Kidney epithelial cell (primary cell): ENCODE measurements around the gene RMRP. TPM values are rescaled to one million over a fixed set of nuclear protein-coding genes. Genes with fewer than 3 reads are reported as not detected.

Source experiments
- DNase-seq: peaks from one replicate; pipeline ENCODE4 v3.0.0-alpha.2; 2010; ENCODE audit warnings: low read depth
- H3K27me3 ChIP-seq: 2 replicates; pipeline ENCODE4 v1.6.0; 2011; ENCODE audit warnings: low read length; ENCODE audit not compliant: control insufficient read depth, insufficient read depth
- H3K36me3 ChIP-seq: 2 replicates; pipeline ENCODE4 v1.5.1; 2011; ENCODE audit warnings: low read length; ENCODE audit not compliant: control insufficient read depth, insufficient read depth
- H3K4me3 ChIP-seq: 2 replicates; pipeline ENCODE4 v1.5.1; 2011; ENCODE audit warnings: low read depth, mild to moderate bottlenecking, control low read depth, low read length
- total RNA-seq: library from RNA; depleted of rRNA; stranded (reverse); fragments of >200 nt; gene quantifications from 2 replicates; pipeline ENCODE4 v1.2.3, GENCODE V29; 2015
- TF ChIP-seq, protein P1 (sequence below): IDR thresholded peaks from 2 replicates; pipeline ENCODE4 v1.5.1; 2011; ENCODE audit warnings: mild to moderate bottlenecking, moderate library complexity, low read length, control low read depth, inconsistent platforms; ENCODE audit not compliant: insufficient read depth, poor library complexity, severe bottlenecking

RMRP gene
- total RNA-seq, 1 donor from 2014 or later: 1,522 TPM

DNA sequence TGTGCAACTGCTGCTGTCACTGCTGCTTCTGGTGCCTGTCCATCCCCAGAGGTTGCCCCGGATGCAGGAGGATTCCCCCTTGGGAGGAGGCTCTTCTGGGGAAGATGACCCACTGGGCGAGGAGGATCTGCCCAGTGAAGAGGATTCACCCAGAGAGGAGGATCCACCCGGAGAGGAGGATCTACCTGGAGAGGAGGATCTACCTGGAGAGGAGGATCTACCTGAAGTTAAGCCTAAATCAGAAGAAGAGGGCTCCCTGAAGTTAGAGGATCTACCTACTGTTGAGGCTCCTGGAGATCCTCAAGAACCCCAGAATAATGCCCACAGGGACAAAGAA is 16.2 kb upstream of the RMRP start:
- no peak for DNase-seq
- TF ChIP-seq, protein P1, sequence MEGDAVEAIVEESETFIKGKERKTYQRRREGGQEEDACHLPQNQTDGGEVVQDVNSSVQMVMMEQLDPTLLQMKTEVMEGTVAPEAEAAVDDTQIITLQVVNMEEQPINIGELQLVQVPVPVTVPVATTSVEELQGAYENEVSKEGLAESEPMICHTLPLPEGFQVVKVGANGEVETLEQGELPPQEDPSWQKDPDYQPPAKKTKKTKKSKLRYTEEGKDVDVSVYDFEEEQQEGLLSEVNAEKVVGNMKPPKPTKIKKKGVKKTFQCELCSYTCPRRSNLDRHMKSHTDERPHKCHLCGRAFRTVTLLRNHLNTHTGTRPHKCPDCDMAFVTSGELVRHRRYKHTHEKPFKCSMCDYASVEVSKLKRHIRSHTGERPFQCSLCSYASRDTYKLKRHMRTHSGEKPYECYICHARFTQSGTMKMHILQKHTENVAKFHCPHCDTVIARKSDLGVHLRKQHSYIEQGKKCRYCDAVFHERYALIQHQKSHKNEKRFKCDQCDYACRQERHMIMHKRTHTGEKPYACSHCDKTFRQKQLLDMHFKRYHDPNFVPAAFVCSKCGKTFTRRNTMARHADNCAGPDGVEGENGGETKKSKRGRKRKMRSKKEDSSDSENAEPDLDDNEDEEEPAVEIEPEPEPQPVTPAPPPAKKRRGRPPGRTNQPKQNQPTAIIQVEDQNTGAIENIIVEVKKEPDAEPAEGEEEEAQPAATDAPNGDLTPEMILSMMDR: no peak
- Histone ChIP-seq H3K36me3 (no peaks in the 10 kb centered on the region), H3K27me3 (peaks cover 3% of the 10 kb centered on the region), H3K4me3 (no peak overlapping the region)

DNA sequence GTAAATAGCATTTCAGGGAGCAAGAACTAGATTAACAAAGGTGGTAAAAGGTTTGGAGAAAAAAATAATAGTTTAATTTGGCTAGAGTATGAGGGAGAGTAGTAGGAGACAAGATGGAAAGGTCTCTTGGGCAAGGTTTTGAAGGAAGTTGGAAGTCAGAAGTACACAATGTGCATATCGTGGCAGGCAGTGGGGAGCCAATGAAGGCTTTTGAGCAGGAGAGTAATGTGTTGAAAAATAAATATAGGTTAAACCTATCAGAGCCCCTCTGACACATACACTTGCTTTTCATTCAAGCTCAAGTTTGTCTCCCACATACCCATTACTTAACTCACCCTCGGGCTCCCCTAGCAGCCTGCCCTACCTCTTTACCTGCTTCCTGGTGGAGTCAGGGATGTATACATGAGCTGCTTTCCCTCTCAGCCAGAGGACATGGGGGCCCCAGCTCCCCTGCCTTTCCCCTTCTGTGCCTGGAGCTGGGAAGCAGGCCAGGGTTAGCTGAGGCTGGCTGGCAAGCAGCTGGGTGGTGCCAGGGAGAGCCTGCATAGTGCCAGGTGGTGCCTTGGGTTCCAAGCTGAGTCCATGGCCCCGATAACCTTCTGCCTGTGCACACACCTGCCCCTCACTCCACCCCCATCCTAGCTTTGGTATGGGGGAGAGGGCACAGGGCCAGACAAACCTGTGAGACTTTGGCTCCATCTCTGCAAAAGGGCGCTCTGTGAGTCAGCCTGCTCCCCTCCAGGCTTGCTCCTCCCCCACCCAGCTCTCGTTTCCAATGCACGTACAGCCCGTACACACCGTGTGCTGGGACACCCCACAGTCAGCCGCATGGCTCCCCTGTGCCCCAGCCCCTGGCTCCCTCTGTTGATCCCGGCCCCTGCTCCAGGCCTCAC is 15.6 kb upstream of the RMRP start, which contains the start of gene CA9:
Gene CA9, plus strand, starts transcription at position 797 of the 893 bp plus-strand sequence. Its CDS starts 32 bp downstream, at position 829.
- no peak within 1 kb of the TSS for H3K4me3 ChIP-seq
- DNase-seq: no peak

DNA sequence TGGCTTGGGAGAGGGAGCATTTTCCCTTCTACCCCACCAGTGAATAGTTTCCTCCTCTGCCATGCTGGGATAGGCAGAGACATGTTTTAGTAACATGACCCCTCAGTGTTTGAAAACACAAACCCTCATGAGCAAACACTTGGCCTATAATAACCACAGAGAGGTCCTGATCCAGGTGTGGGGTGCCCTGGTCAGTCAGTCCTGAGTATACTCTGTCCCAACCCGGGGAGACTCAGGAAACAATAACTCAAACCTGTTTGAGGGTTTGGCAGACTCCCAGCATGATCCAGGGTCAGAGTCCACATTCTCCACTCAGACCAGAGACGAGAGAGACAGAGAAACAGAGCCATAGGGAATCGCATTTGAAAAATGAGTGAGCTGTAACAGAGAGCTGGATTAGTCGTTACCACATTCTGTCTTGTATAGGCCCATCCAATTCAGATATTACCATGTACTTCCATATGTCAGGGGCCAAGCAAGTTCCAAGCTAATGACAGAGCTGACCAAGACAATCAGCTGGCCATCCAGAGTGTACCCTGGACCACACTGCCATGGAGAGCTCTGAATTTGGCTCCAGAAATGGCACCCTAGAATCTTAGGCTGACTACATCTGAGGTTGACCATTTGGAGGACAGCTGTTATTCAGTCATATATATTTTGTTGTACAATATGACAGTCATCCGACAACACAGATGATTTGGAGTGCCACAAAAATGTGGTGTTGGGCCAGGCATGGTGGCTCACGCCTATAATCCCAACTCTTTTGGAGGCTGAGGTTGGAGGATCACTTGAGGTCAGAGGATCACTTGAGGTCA is 11.7 kb upstream of the RMRP start:
- TF ChIP-seq, protein P1: no peak
- no peak for DNase-seq
- H3K36me3 ChIP-seq: no peaks in the 10 kb centered on the region
- H3K4me3 ChIP-seq: no peak overlapping the region
- no peaks in the 10 kb centered on the region for H3K27me3 ChIP-seq

More for the DNA sequence above, 15.6 kb upstream of the RMRP start, which contains the start of gene CA9:
- Histone ChIP-seq H3K27me3 (peaks cover 3% of the 10 kb centered on the region), H3K36me3 (no peaks in the 10 kb centered on the region)
- TF ChIP-seq, protein P1: no peak

DNA sequence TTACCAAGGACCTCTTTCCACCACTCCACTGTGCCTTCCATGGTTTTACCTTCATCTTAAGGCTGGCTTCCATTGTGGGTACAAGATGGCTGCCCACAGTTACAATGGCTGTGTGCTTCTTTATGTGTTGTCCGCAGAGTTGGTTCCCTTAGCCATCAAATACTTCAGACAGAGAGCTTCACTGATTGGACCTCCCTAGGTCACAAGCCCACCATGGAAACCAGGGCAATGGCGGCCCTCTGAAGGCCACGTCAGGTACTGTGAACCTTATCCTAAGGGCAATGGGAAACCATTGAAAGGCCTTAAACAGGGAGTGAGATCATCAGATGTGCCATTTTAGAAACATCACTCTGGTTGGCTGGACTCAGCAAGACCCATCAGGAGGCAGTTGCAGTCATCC is 10.1 kb upstream of the RMRP start:
- TF ChIP-seq, protein P1: no peak
- H3K4me3 ChIP-seq: no peak overlapping the region
- no peak for DNase-seq
- no peaks in the 10 kb centered on the region for H3K36me3 ChIP-seq
- H3K27me3 ChIP-seq: no peaks in the 10 kb centered on the region

DNA sequence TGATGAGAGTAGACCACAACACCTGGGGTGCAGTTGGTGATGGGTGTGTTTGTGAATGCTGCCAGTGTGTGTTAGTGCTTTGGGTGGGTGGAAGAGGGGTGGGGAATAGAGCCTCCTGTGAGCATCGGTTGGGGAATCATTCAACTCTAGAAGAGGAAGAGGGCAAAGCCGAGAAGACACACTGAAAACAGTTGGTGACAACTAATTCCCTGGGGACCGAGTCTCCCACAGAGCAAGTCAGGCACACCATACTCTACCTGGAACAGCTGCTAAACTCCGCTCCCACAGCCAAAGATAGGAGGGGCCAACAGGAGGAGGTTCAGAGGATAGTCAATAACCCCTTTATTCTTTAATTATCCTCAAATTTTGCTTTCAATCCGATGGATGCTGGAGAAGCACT is 8.7 kb upstream of the RMRP start:
- DNase-seq: no peak
- TF ChIP-seq, protein P1: no peak
- Histone ChIP-seq H3K27me3 (no peaks in the 10 kb centered on the region), H3K4me3 (no peak overlapping the region), H3K36me3 (no peaks in the 10 kb centered on the region)
